Activated CD4-positive, CD25-positive, alpha-beta regulatory T cell treated with anti-CD3 and anti-CD28 coated beads, Interleukin-2, amount 50 U/mL, for 16 hours (primary cell): ENCODE data around the gene DARS1.
"Not testable (repeated sequence)": the region's sequence is repeated elsewhere in the genome, so short reads cannot be mapped to it uniquely, and the experiment has no call there.

Experiments used
- DNase-seq: peaks from one replicate; pipeline ENCODE4 v3.0.0-alpha.2; 2020; ENCODE audit warnings: low read depth, low spot score

Gene DARS1

DNA sequence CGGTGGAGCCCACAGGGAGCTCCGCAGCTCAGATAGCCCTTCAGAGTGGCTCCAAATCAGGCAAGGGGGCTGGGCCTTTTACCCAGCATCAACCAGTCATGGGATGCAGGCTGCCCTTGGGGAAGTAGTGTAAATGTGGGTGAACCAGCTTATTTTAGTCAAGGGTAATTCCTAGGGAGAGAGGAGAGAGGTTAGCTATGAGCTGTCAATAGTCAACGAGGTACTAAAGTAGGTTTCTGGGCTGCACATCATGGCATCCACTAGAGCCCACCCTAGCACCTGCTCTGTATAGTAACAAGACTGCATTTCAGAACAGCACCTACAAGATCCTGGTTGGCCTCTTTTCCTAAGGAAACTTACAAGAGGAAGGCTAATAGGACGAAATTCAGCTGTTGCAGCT, 99.7 kb downstream of the DARS1 start:
- DNase-seq: no peak

GRCh38 chr2:135882415-135882814, 103.0 kb downstream of the DARS1 start:
- DNase-seq: no peak

DNA sequence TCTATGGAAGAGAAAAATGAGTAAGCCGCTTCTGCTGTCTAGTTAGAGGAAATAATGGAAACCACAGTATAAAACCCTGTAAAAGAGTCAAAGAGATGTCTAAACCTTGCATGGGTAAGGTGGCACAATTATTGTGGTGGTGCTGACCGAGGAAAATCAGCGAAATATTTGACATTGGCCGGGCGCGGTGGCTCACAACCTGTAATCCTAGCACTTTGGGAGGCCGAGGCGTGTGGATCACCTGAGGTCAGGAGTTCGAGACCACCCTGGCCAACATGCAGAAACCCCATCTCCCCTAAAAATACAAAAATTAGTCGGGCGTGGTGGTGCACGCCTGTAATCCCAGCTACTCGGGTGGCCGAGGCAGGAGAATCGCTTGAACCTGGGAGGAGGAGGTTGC, 108.7 kb downstream of the DARS1 start:
- not testable (repeated sequence) for DNase-seq

- DNase-seq: peak; percentile 95
Observed at GRCh38 chr2:135876066-135876711, 109.2 kb downstream of the DARS1 start, which contains the start of gene MCM6. Gene MCM6, minus strand, starts transcription at chr2:135876443. Its CDS starts 78 bp downstream, at chr2:135876365.

GRCh38 chr2:135875491-135876065, 109.8 kb downstream of the DARS1 start:
- peak; percentile 51 for DNase-seq

DNA sequence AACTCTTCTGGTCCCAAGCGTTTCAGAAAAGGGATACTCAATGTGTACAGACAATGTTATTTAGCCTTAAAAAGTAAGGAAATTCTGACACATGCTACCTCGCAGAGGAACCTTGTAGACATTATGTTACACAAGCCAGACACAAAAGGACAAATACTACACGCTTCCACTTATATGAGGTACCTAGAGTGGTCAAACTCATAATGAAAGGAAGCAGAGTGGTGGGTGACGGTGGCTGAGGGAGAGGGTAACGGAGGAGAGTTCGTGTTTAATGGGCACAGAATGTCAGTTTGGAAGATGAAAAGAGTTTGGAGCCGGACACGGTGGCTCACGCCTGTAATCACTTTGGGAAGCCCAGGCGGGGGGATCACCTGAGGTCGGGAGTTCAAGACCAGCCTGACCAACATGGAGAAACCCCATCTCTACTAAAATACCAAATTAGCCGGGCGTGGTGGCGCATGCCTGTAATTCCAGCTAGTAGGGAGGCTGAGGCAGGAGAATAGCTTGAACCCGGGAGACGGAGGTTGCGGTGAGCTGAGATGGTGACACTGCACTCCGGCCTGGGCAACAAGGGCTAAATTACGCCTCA, 110.6 kb downstream of the DARS1 start:
- DNase-seq: no peak

DNA sequence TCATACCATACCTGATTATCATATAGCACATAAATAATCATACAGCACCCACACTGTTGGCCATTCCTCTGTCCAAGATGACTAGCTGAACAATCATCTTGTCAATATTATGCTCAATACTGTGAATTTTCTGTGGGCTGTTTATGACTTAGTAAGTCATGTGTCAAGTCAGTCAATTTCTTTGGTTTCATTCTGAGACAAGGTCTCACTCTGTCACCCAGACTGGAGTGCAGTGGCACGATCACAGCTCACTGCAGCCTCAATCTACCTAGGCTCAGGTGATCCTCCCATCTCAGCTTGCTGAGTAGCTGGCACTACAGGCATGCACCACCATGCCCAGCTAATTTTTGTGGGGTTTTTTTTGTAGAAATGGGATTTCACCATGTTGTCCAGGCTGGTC, 114.9 kb downstream of the DARS1 start:
- DNase-seq: no peak

DNA sequence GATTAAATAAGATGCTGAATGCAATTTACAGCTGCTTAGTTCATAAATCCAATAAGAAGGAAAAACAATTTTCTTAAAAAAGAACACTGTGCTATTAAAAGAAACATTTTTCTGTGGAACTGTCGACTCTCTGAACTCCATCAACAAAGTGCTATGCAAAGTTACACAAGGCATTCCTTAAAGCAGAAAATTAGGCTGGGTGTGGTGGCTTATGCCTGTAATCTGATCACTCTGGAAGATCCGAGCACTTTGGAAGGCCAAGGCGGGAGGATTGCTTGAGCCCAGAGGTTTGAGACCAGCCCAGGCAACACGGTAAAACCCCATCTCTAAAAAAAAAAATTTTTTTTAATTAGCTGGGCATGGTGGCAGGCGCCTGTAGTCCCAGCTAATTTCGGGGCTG, 122.2 kb downstream of the DARS1 start:
- no peak for DNase-seq

- no peak for DNase-seq
Observed at GRCh38 chr2:135862718-135863117, 122.7 kb downstream of the DARS1 start.
